Left renal cortex interstitium (tissue), 4 donors: ENCODE measurements around the gene UBXN11. TPM values are rescaled to one million over a fixed set of nuclear protein-coding genes. Genes with fewer than 3 reads are reported as not detected.

ENCODE experiments used
- DNase-seq, 4 donors: peaks; one replicate each; pipeline ENCODE4 v3.0.0-alpha.2; 2013; ENCODE audit warnings: low read depth in 4 of 4, low spot score in 2 of 4, missing footprints in 1 of 4
- polyA plus RNA-seq, 4 donors: library from polyadenylated mRNA; unstranded; fragments of 120-200 nt; gene quantifications; one replicate each; pipeline ENCODE4 v1.2.1, GENCODE V29; 2013; ENCODE audit not compliant: insufficient read length in 4 of 4

Gene UBXN11
- polyA plus RNA-seq, 4 donors = 30.4 to 58.2 (median 44.6) TPM

GRCh38 chr1:26277261-26277661 is 29.2 kb downstream of the UBXN11 start:
- DNase-seq = no peak

GRCh38 chr1:26276432-26276838 is 30.0 kb downstream of the UBXN11 start:
- DNase-seq = no peak

GRCh38 chr1:26275580-26276431 is 30.6 kb downstream of the UBXN11 start:
- DNase-seq = peak in 2 of 4 donors; percentile 37 to 69

- DNase-seq = no peak
These were observed 31.5 kb downstream of the UBXN11 start for GRCh38 chr1:26274801-26275425.

GRCh38 chr1:26269198-26269550 is 37.3 kb downstream of the UBXN11 start:
- DNase-seq = no peak

- no peak for DNase-seq
These were observed 37.9 kb downstream of the UBXN11 start for GRCh38 chr1:26268290-26269197.

GRCh38 chr1:26265405-26265804 is 41.0 kb downstream of the UBXN11 start:
- no peak for DNase-seq

- DNase-seq = no peak
These were observed 43.2 kb downstream of the UBXN11 start for GRCh38 chr1:26263212-26263611.

GRCh38 chr1:26259578-26259977 is 46.9 kb downstream of the UBXN11 start:
- no peak for DNase-seq

- DNase-seq = no peak
These were observed 47.4 kb downstream of the UBXN11 start for GRCh38 chr1:26259005-26259404.

GRCh38 chr1:26257222-26257621 is 49.2 kb downstream of the UBXN11 start:
- no peak for DNase-seq

GRCh38 chr1:26254404-26254803 is 52.0 kb downstream of the UBXN11 start:
- DNase-seq = no peak

GRCh38 chr1:26252718-26253117 is 53.7 kb downstream of the UBXN11 start:
- DNase-seq = no peak

GRCh38 chr1:26239936-26240335 is 66.5 kb downstream of the UBXN11 start:
- DNase-seq = no peak

GRCh38 chr1:26237230-26237966 is 69.0 kb downstream of the UBXN11 start:
- no peak for DNase-seq

- DNase-seq = no peak
These were observed 71.6 kb downstream of the UBXN11 start for GRCh38 chr1:26234644-26235370.

- peak; percentile 87 to 95 (median 94) for DNase-seq
These were observed 72.4 kb downstream of the UBXN11 start, which contains the start of gene CEP85 for GRCh38 chr1:26233903-26234643. Gene CEP85 (plus strand): TSS chr1:26234200. CDS start chr1:26239784, 5,584 bp downstream.
